ENCODE data around the gene IVL.

DNA sequence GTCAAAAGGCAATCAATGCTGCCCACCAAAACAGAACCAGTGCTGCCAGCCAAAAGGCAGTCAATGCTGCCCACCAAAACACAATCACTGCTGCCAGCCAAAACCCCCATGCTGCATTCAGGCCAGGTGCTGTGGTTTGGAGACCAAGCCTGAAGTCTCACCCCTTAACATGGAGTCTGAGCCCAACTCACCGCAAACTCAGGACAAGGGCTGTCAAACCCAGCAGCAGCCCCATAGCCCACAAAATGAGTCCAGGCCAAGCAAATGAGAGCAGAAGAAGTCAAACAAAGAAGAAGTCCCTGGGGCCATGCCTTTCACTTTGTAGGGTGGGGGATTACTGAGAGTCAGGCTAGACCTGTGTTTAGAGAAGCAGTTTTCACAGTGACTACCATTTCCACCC is 23.8 kb upstream of the IVL start:
- TF ChIP-seq, protein P1, sequence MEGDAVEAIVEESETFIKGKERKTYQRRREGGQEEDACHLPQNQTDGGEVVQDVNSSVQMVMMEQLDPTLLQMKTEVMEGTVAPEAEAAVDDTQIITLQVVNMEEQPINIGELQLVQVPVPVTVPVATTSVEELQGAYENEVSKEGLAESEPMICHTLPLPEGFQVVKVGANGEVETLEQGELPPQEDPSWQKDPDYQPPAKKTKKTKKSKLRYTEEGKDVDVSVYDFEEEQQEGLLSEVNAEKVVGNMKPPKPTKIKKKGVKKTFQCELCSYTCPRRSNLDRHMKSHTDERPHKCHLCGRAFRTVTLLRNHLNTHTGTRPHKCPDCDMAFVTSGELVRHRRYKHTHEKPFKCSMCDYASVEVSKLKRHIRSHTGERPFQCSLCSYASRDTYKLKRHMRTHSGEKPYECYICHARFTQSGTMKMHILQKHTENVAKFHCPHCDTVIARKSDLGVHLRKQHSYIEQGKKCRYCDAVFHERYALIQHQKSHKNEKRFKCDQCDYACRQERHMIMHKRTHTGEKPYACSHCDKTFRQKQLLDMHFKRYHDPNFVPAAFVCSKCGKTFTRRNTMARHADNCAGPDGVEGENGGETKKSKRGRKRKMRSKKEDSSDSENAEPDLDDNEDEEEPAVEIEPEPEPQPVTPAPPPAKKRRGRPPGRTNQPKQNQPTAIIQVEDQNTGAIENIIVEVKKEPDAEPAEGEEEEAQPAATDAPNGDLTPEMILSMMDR (IDR thresholded peaks at IDR 0.05): no peak
- TF ChIP-seq POLR2A (IDR thresholded peaks at IDR 0.05) (no peak), EP300 (IDR thresholded peaks at IDR 0.05) (no peak)

All from tibial nerve (tissue), 4 donors.